IPS-15b (cell line): ENCODE results near the gene OTX2.
A peak's percentile ranks its signal among the peaks of the same experiment; 100 is the strongest.

ENCODE experiments used
- H3K27me3 ChIP-seq: one replicate; pipeline ENCODE4 v1.6.1; 2013; ENCODE audit warnings: low read length; ENCODE audit not compliant: control insufficient read depth, insufficient read depth
- H3K36me3 ChIP-seq: one replicate; pipeline ENCODE4 v1.6.1; 2013; ENCODE audit warnings: low read length; ENCODE audit not compliant: control insufficient read depth, insufficient read depth
- H3K4me1 ChIP-seq: one replicate; pipeline ENCODE4 v1.6.1; 2013; ENCODE audit warnings: mild to moderate bottlenecking, low read length; ENCODE audit not compliant: control insufficient read depth, insufficient read depth
- H3K4me3 ChIP-seq: one replicate; pipeline ENCODE4 v1.5.1; 2013; ENCODE audit warnings: low read depth, low read length
- H3K9ac ChIP-seq: one replicate; pipeline ENCODE4 v1.6.1; 2013; ENCODE audit warnings: low read depth, mild to moderate bottlenecking, low read length
- H3K9me3 ChIP-seq: one replicate; pipeline ENCODE4 v1.6.1; 2013; ENCODE audit warnings: mild to moderate bottlenecking, low read length; ENCODE audit not compliant: control insufficient read depth, insufficient read depth

The OTX2 gene

DNA sequence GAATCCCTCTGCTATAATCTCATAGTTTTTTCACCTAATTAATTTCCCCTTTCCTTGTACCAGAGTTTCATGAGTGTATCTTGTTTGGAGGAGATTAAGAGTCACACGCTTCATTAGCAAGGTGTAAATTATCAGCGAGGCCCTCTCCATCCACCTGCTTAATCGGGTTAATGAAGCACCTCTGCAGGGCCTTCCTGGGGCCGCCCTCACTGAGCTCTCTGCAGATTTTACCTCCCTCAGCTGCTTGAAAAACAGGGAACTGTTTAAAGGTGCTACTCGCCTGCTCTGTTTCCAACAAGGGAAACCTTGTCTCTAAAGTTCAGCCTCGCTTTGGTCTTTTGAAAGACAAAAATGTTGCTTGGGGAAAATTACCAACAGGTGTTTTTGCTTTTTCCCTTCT is 35.8 kb downstream of the OTX2 start:
- no peak overlapping the region for H3K4me3 ChIP-seq
- peaks cover 5% of the 10 kb centered on the region for H3K4me1 ChIP-seq
- H3K9me3 ChIP-seq, result no peaks in the 10 kb centered on the region
- no peaks in the 10 kb centered on the region for H3K36me3 ChIP-seq
- H3K9ac ChIP-seq, result peak overlapping the region; percentile 16
- H3K27me3 ChIP-seq, result no peaks in the 10 kb centered on the region

DNA sequence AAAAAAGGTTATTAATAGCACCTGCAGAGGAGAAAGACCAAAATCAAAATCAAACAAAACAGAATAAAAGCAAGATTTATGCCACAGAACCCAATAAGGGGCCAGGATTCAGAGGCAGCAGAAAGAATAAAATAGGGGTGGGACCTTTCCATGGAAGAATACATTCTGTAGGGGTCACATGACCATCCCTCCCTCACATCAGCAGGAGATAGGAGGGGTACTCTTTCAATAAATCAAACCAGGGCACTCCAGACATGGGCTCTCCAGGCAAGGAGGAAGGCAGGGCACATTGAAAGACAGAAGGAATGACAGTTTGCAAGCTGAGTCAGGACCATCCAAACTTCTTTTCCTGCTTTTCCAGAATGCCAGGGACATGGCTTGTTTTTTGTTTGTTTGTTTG is 39.8 kb downstream of the OTX2 start:
- Histone ChIP-seq H3K27me3 (no peaks in the 10 kb centered on the region), H3K9me3 (no peaks in the 10 kb centered on the region), H3K4me3 (no peak overlapping the region), H3K36me3 (no peaks in the 10 kb centered on the region), H3K9ac (no peak overlapping the region), H3K4me1 (peaks cover 5% of the 10 kb centered on the region)

DNA sequence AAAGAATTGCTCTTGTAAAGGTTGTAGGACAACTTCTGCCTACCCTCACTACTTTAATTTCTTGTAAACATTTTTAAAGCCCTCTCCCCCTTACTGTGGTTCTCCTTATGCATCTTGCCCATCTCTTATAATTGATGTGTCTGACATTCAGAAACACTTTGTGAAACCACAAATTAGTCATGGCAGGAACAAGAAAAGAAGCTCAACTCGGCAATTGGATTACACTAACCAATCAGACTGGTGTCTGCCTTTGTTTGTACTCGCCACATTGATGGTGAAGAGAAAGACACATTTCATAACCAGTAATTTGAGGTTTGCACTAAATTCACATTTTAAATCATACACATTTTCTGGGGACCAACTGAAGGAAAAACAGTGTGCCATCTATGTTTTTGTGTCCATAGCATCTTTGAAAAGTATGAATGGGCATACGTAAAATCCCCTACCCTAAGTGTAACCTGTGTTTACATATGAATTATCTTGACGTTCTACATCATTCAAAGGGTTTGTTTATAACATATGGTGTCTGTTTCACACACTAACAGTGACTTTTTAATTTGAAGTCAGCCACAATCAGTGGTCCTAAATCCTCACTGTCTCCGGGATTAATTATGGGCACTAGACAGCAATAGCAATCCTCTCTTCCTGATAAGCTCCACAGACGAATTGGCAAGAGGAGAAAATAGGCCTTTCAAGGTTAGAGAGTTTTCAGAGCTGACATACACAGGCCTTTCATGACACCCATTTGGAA is 49.9 kb downstream of the OTX2 start:
- no peaks in the 10 kb centered on the region for H3K9me3 ChIP-seq
- no peaks in the 10 kb centered on the region for H3K27me3 ChIP-seq
- H3K9ac ChIP-seq, result no peak overlapping the region
- H3K4me3 ChIP-seq, result no peak overlapping the region
- H3K36me3 ChIP-seq, result no peaks in the 10 kb centered on the region
- peaks cover 4% of the 10 kb centered on the region for H3K4me1 ChIP-seq

DNA sequence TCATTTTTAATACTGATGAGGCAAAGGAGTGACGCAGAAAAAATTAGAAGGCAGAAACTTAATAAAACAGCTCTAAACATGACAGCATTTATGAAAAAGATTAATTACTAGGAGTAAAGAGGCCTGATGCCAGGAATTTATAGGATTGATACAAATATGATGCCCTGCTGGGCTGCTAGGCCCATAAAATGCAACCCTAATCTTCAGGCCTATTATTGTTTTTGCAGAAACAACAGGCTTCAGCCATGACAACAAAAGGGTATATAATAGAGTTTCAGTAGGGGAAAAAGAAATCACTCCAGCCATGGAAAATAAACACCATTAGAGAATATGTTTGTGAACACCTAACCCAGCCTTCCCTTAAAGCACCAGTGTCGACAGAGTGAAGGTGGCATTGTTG is 50.6 kb downstream of the OTX2 start:
- no peaks in the 10 kb centered on the region for H3K9me3 ChIP-seq
- H3K36me3 ChIP-seq, result no peaks in the 10 kb centered on the region
- no peaks in the 10 kb centered on the region for H3K27me3 ChIP-seq
- no peak overlapping the region for H3K9ac ChIP-seq
- H3K4me1 ChIP-seq, result peaks cover 4% of the 10 kb centered on the region
- no peak overlapping the region for H3K4me3 ChIP-seq

DNA sequence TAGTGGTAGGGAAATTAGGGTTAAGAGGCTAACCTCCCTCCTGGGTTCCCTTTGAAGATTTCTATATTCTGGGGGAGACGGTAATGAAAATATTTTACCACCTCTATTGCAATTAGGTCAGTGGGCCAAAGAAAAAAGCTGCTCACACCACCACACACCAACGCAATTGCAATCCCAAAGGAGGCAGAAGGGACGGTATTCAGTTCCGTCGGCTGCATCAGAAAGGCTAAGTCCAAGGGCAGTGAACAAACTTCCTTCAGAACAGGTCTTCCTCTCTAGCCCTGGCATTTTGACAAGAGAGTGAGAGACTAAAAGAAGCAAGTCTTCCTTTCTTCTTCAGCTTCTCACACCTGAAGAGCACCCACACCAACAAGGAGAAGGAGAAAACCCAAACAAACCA is 51.2 kb downstream of the OTX2 start:
- H3K4me1 ChIP-seq, result peaks cover 4% of the 10 kb centered on the region
- H3K9ac ChIP-seq, result no peak overlapping the region
- no peak overlapping the region for H3K4me3 ChIP-seq
- no peaks in the 10 kb centered on the region for H3K36me3 ChIP-seq
- no peaks in the 10 kb centered on the region for H3K9me3 ChIP-seq
- H3K27me3 ChIP-seq, result no peaks in the 10 kb centered on the region

DNA sequence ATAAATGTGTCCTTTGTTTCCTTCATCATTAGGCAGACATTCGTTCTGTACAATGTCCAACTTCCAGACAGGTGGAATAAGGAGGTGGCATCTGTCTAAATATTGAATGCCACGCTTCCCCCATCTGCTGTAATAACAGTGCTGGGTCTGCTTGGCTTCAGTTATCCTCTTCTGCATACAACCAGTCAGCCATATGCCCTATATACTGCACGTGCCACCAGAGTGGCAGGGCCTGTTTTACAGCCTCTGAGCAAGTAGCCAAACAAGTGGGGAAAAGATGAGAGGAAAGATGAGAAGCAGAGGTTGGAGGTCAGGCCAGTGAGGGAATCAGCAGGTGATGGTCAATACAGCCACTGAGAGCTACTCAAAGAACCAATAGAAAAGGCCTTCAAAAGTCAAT is 55.4 kb downstream of the OTX2 start:
- Histone ChIP-seq H3K4me3 (no peak overlapping the region), H3K9ac (no peak overlapping the region), H3K4me1 (peaks cover 4% of the 10 kb centered on the region), H3K9me3 (no peaks in the 10 kb centered on the region), H3K36me3 (no peaks in the 10 kb centered on the region), H3K27me3 (no peaks in the 10 kb centered on the region)

DNA sequence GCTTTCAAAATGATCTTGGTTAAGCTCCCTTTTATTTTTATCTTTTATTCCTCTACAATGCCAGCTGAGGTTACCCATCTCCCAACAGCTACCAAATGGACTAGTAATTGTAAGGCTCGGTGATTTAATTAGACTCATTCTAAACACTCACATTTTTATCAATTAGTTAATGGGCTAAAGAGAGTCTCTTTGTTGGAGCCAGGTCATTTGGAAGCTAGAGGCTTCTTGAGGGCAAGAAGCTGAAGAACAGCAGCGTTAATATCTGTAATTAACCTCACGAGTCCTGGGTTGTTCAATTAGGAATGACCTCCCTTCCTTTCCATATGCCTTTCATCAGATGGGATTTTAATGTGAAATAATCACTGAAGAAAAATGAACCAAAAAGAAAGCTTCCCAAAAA is 56.9 kb downstream of the OTX2 start:
- no peak overlapping the region for H3K9ac ChIP-seq
- no peak overlapping the region for H3K4me3 ChIP-seq
- H3K9me3 ChIP-seq, result no peaks in the 10 kb centered on the region
- no peaks in the 10 kb centered on the region for H3K27me3 ChIP-seq
- no peaks in the 10 kb centered on the region for H3K36me3 ChIP-seq
- peaks cover 9% of the 10 kb centered on the region for H3K4me1 ChIP-seq

DNA sequence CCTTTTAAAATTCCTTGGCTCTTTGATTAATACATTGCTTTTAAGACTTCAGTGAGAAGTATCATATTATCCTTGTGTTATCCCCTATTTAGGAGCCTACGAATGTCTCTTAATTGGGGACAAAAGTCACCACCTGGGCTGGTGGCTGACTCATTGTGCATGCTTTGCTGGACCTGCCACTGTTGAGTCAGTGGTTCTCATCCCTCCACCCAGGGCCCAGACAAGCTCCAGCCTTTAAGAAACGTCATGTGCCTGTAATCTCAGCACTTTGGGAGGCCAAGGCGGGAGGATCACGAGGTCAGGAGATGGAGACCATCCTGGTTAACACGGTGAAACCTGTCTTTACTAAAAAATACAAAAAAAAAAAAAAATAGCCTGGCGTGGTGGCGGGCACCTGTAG is 57.9 kb downstream of the OTX2 start:
- no peak overlapping the region for H3K4me3 ChIP-seq
- no peaks in the 10 kb centered on the region for H3K9me3 ChIP-seq
- no peaks in the 10 kb centered on the region for H3K27me3 ChIP-seq

DNA sequence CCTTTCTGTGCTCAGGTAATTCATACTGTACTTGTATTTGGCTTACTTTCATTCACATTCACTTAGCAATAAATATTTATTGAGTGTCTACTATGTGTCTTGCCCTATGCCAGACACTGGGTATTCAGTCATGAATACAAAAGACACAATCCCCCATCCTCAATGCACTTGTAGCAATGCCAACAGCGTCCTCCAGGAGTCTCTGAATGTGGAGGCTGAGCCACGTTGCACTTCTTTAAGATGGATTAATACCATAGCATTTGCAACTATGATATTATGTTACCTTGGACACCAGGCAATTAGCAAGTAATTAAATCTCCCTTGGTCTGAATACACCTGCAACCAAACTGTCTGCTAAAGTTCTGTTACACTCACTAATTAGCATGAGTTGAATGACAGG is 58.8 kb downstream of the OTX2 start:
- Histone ChIP-seq H3K27me3 (no peaks in the 10 kb centered on the region), H3K36me3 (no peaks in the 10 kb centered on the region), H3K9me3 (no peaks in the 10 kb centered on the region), H3K4me1 (peaks cover 5% of the 10 kb centered on the region), H3K4me3 (no peak overlapping the region), H3K9ac (no peak overlapping the region)

More for the DNA sequence above, 57.9 kb downstream of the OTX2 start:
- Histone ChIP-seq H3K4me1 (peaks cover 5% of the 10 kb centered on the region), H3K36me3 (no peaks in the 10 kb centered on the region), H3K9ac (no peak overlapping the region)
